ENCODE measurements around the gene UBAP2.

DNA sequence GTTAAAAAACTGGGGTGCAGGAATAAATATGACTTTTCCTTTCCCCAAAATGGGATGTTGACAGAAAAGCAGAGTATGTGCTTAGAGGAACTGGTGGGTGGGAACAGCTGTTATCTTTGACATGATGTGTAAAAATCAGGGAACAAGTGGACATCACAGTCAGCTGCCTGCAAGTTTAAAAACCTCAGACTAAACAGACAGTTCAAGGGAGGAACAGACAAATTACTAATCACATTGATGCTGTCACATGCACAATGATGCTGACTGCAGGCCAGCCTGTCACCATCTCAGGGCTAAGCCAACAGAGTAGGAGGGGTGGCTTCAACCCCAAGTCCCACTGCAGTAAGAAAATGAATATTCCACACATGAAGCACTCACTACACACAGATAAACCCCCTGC, 38.2 kb upstream of the UBAP2 start:
- TF ChIP-seq, protein P1, sequence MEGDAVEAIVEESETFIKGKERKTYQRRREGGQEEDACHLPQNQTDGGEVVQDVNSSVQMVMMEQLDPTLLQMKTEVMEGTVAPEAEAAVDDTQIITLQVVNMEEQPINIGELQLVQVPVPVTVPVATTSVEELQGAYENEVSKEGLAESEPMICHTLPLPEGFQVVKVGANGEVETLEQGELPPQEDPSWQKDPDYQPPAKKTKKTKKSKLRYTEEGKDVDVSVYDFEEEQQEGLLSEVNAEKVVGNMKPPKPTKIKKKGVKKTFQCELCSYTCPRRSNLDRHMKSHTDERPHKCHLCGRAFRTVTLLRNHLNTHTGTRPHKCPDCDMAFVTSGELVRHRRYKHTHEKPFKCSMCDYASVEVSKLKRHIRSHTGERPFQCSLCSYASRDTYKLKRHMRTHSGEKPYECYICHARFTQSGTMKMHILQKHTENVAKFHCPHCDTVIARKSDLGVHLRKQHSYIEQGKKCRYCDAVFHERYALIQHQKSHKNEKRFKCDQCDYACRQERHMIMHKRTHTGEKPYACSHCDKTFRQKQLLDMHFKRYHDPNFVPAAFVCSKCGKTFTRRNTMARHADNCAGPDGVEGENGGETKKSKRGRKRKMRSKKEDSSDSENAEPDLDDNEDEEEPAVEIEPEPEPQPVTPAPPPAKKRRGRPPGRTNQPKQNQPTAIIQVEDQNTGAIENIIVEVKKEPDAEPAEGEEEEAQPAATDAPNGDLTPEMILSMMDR (IDR thresholded peaks at IDR 0.05; ENCODE audit: insufficient read depth, low read length, poor library complexity, severe bottlenecking), result no peak
- no peak for TF ChIP-seq EZH2phosphoT487 (conservative IDR thresholded peaks at IDR 0.05; ENCODE audit: low read length)
